GM18868 (cell line): ENCODE results near the gene TRAFD1.
"Not testable (repeated sequence)": the region's sequence is repeated elsewhere in the genome, so short reads cannot be mapped to it uniquely, and the experiment has no call there.

ENCODE experiments used
- ATAC-seq: cut with Tn5 transposase; IDR thresholded peaks from one replicate; pipeline ENCODE4 v1.9.1; 2021; ENCODE audit warnings: mild to moderate bottlenecking, moderate library complexity; ENCODE audit not compliant: unreplicated experiment

The TRAFD1 gene, protein sequence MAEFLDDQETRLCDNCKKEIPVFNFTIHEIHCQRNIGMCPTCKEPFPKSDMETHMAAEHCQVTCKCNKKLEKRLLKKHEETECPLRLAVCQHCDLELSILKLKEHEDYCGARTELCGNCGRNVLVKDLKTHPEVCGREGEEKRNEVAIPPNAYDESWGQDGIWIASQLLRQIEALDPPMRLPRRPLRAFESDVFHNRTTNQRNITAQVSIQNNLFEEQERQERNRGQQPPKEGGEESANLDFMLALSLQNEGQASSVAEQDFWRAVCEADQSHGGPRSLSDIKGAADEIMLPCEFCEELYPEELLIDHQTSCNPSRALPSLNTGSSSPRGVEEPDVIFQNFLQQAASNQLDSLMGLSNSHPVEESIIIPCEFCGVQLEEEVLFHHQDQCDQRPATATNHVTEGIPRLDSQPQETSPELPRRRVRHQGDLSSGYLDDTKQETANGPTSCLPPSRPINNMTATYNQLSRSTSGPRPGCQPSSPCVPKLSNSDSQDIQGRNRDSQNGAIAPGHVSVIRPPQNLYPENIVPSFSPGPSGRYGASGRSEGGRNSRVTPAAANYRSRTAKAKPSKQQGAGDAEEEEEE

DNA sequence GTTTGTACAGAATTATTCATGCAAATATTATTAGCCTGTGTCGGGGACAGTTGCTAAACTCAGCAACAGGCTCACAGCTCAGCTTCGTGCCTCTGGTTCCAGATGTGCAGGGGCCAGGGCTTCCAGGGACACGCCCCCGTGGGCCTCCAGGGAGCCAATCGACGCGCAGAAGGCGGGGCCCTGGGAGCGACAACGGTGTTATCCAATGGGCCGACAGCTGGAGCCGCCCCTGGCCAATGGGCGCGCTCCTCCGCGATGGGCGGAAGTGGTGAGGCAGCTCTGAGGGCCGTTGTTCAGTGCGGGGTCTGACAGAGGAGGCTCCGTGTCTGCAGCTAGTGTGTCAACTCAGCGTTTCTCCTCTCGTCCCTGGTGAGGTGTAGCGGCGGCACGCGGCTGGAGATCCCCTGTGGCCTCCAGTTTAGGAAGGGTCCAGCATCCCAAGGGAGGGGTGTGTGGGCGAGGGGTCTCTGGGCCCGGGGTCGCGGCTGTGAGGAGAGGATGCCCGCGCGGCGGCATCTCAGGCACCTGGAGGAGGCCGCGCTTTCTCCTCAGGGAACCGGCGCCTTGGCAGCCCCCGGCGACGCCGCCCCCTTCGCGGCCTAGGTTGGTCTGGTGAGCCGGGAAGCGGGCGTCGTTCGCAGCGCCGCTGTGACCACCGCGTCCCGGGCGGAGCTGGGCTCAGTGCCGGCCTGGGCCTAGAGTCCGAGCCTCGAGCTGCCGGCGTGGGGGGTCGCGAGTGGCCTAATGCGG, at the start of gene TRAFD1:
TRAFD1 (plus strand) TSS at position 311 of the 750 bp plus-strand sequence. CDS start 4,963 bp downstream, outside the sequence.
- ATAC-seq: peak; percentile 96

DNA sequence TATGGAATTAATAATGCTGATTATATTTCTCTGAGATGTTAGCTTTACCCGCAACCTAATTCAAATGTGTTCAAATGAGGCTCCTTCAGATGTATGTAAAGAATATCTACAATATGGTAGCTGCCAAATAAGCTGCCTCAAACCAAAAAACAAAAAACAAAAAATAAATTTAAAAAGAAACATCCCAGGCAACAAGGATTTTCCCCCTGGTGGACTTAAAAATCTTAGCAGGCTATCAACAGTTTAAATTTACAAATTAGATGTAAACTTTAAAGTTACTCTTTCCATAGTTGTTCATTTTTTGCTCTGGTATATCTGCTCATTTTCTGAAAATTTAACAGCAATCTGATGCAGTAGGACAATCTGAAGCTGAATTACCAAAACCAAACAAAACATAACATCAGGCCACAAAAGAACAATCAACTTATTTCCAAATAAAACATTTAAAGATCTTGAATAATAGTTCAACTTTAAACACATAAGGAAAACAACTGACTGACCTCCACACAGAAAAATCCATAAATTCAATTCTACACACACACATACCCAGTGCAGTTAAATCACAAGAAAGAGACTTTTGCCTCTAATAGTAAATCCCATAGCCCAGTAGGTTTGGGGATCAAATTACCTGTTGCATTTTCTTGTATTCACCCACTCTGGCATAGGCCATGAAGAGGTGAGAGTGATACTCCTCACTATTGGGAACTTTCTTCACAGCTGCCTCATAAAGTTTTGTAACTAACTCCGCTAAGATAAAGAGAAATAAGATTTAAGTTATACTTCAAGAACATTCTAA, 38.1 kb upstream of the TRAFD1 start:
- no peak for ATAC-seq

DNA sequence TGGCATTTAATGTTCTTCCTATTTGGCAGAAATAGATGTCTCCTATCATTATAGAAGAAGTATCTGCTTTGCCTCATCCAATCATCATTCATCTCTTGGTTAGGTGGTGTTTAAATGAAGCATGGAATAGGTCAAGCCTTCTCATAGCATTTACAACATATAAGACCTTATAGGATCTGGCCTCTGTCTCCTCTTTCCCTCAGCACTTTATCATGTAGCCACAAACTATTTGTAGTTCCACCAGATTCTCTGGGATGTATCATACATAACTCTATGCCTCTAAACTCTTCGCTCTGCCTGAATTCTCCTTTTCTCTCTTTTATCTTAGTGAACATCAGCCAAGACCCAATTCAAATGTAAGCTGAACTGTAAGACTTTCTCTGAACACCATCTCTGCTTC, 37.5 kb upstream of the TRAFD1 start:
- ATAC-seq: no peak

DNA sequence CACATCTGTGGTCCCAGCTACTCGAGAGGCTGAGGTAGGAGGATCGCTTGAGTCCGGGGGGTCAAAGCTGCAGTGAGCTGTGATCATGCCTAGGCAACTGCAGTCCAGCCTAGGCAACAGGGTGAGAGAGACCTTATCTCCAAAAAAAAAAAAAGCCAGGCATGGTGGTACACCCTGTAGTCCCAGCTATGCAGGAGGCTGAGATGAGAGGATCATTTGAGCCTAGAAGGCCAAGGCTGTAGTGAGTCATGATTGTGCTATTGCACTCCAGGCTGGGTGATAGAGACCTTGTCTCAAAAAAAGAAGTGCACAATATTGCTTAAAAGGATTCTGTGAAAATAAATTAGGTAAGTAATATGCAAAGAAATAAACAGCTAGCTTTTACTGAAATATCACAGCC, 33.8 kb upstream of the TRAFD1 start:
- no peak for ATAC-seq

DNA sequence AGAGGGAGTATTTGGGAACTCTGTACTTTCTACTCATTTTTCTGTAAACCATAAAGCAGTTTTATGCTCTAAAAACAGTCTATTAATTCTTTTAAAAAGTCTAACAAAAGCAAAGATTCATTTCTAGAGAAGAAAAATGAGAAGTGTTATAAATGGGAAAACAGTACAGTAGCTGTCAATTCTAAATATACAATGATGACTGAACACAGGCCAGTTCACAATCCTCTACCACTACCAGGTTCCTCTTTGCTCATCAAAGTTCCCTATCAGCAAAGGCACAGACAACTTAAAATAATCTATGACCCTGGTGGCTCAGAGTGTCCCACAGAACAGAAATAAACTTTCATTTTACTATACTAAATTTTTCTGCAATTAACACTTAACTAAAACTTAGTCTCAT, 29.3 kb upstream of the TRAFD1 start:
- ATAC-seq: peak; percentile 85

DNA sequence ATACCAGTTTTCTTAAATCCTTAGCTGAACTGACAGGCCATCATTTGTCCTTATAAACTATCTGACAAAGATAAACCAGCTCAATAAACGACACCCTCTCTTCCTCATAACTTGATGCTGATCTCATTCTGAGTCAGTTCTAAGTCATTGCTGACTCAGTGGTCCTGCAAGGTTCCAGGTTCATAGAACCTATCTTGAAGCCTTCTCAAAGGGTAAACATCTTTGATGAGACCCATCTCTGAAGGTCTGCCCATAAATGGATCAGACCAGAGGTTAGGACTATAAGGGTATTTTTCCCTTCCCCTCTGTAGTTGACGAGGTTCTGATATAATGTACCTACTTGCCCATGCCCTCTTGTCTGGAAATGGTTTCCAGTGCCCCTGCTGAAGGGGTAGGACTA, 28.7 kb upstream of the TRAFD1 start:
- ATAC-seq: peak; percentile 67

DNA sequence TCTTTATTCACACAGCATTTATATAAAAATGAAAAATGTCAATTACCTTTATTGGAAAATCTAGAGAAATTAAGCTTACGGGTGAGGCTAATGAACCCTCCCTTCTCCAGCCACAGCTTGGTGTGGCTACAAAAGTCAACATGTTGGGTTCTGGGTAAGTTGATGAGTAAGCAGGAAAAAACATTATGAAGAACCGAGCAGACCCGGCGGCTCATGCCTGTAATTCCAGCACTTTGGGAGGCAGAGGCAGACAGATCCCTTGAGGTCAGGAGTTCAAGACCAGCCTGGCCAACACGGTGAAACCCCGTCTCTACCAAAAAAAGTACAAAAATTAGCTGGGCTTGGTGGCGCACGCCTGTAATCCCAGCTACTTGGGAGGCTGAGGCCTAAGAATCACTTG, 27.7 kb upstream of the TRAFD1 start:
- no peak for ATAC-seq

DNA sequence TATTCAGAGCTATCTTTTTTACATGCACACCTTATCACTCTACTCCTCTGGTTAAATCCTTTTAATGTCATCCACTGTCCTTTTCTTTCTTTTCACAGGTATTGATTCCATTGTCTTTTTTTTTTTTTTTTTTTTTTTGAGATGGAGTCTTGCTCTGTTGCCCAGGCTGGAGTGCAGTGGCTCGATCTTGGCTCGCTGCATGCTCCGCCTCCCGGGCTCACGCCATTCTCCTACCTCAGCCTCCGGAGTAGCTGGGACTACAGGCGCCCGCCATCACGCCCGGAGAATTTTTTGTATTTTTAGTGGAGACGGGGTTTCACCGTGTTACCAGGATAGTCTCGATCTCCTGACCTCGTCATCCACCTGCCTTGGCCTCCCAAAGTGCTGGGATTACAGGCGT, 24.9 kb upstream of the TRAFD1 start:
- ATAC-seq: not testable (repeated sequence)

DNA sequence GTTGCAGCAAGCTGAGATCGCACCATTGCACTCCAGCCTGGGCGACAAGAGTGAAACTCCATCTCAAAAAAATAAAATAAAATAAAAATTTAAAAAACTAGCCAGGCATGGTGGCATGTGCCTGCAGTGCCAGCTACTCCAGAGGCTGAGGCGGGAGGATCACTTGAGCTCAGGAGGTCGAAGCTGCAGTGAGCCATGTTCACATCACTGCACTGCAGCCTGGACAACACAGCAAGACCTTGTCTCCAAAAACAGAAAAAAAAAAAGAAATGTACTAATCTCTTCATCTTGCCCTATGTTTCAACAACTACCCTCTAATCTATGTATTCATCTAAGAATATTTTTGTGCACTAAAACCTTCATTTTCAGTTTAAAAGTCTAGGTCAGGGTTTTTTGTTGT, 23.2 kb upstream of the TRAFD1 start:
- ATAC-seq: no peak

DNA sequence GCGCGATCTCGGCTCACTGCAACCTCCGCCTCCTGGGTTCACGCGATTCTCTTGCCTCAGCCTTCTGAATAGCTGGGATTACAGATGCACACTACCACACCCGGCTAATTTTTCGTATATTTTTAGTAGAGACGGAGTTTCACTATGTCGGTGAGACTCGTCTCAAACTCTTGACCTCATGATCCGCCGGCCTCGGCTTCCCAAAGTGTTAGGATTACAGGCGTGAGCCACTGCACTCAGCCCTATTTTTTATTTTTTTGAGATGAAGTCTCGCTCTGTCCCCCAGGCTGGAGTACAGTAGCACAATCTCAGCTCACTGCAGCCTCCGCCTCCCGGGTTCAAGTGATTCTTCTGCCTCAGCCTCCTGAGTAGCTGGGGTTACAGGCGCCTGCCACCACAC, 22.6 kb upstream of the TRAFD1 start:
- ATAC-seq: not testable (repeated sequence)

DNA sequence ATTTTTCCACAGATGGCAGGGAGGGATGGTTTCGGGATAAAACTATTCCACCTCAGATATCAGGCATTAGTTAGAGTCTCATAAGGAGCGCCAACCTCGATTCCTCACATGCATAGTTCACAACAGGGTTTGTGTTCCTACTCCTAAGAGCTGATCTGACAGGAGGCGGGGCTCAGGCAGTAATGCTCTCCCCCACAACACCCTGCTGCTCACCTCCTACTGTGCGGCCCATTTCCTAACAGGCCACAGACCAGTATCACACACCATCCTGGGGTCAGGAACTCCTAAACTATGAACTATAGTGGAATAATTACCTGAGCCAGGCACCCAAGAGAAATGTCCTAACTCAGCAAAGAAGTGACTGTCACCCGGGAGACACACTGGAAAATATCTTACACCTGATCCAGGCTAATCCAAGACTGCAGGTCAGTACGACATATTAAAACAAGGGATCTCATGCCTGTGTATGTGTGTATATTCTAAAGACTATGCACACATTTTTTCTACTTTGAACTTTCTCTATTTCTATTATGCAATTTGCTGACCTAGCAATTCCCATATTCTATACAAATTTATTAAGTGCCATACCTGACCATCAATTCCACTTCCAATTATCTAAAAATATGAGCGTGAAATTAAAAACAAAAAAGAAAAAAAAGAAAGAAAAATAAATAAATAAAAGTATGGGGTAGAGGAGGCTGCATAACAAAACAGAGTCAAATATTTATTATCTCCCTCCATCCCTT, 21.4 kb upstream of the TRAFD1 start:
- ATAC-seq: no peak

DNA sequence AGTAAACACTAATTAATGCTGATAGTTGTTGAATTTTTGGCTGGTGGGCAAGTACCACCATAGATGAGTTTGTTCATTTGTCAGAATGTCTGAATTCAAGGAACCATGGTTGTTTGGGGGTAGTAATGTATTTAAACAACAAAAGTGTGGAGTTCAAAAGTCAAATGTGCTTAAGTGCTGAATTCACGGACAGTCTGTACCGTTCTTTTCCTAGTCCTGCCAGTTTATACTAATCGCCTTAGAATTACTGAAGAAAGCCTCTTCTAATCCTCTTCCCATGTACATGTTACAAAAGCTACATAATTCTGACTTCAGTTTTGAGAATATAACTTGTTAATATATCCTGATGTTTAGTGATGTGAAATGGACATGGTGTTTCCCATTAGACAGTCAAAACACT, 19.5 kb upstream of the TRAFD1 start:
- no peak for ATAC-seq

DNA sequence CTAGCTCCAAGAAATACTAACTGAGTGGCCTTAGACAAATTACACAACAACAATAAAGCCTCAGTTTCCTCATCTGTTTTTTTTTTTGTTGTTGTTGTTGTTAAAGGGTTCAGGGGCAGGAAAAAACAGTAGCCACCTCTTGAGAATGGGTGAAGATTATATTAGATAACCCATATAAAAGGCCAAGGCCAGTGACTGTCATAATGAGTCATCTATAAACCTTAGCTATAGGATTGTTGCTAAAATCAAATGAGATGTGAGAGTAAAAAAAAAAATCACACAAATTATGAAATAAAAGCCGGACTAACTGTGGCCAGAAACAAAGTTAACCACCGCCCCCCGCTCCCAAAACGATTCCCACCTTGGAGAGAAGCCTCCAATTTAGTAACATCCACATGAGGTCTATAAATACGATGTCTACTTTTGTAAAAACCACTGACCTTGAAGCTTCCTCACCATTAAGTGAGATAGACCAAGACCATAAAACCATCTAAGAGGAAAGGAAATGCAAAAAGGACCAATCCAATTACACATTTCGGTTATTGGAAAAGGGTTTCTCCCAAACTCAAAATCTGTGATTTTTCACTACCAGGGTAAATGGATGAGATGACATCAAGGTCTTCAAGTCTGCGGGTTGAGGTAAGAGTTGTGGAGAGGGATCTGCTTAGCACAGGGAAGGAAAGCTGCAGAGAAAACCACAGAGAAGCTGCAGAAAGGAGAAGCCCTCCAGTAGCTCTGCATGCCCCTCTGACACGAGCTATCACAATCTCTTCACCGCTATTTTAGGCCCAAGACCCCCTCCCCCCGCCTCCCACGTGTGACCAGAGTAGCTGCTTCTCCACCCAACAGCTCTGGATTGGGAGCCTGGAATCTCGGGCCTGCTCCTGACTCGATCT, 17.8 kb upstream of the TRAFD1 start:
- no peak for ATAC-seq

DNA sequence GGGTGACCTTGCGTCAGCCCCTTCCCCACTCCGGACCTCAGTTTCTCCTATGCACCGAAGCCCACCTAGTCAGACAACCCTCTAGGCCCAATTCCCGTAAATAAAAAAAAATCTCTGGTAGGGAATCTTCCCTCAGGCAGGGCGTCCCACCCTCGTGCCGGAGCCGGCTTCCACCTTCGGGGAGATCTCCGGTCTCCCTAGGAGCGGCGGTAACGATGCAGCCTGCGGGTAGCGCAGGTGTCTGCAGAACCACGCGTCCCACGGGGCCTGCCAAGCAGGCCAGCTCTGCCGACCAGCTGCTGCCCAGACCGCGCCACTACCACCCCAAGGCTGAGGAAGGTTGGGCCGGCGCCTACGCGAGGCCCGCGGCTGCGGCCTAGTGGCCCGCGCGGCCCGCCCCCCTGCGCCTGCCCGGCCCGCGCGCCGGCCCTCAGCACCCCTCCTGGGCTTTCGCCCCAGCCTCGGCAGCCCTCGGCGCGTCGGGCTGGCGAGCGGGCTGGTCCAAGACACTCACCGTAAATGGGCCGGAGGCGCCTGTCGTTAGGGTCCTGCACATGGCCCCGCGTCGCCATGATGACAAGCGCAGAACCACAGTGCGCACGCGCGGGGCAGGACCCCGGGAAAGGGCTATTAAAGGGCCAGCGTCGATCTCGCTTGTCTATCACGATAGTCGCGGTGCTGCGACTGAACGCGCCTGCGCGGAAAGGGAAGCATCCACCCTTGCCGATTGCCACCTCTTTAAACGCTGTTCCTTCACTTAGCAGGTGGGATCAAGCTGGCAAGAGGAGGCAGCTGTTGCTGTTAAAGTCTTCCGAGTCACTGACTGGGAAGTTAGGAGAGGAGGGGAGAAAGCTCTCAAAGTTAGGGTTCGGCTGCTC, 16.9 kb upstream of the TRAFD1 start, which contains the start of gene NAA25:
NAA25 (minus strand) TSS at position 582 of the 878 bp plus-strand sequence; CDS start at position 572, 10 bp downstream.
- ATAC-seq: peak; percentile 68

DNA sequence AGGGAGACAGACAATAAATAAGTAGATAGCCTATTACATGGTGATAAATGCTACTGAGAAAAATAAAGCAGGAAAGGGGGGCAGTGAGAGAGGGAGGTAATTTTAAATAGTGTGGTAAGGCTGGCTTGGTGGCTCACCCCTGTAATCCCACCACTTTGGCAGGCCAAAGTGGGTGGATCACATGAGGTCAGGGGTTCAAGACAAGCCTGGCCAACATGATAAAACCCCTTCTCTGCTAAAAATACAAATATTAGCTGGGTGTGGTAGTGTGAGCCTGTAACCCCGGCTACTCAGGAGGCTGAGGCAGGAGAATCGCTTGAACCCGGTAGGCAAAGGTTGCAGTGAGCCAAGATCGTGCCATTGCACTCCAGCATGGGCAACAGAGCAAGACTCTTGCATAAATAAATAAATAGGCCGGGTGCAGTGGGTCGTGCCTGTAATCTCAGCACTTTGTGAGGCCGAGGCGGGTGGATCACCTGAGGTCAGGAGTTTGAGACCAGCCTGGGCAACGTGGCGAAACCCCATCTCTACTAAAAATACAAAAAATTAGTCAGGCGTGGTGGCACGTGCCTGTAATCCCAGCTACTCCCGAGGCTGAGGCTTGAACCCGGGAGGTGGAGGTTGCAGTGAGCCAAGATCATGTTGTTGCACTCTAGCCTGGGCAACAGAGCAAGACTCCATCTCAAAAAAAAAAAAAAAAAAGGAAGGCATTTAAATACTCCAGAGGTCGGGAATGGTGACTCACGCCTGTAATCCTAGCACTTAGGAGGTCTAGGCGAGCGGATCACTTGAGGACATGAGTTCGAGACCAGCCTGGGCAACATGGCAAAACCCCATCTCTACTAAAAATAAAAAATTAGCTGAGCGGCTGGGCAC, 14.3 kb upstream of the TRAFD1 start:
- ATAC-seq: not testable (repeated sequence)

DNA sequence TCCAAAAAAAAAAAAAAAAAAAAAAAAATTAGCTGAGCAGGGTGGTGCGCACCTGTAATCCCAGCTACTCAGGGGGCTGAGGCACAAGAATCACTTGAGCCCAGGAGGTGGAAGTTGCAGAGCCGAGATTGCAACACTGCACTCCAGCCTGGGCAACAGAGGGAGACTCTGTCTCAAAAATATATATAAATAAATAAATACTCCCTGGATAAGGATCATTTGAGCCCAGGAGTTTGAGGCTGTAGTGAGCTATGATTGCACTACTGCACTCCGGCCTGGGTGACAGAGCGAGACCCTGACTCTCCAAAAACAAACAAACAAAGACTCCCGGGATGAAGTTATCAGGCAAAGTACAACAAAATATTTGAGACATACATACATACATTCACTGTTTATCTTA, 13.4 kb upstream of the TRAFD1 start:
- ATAC-seq: no peak

DNA sequence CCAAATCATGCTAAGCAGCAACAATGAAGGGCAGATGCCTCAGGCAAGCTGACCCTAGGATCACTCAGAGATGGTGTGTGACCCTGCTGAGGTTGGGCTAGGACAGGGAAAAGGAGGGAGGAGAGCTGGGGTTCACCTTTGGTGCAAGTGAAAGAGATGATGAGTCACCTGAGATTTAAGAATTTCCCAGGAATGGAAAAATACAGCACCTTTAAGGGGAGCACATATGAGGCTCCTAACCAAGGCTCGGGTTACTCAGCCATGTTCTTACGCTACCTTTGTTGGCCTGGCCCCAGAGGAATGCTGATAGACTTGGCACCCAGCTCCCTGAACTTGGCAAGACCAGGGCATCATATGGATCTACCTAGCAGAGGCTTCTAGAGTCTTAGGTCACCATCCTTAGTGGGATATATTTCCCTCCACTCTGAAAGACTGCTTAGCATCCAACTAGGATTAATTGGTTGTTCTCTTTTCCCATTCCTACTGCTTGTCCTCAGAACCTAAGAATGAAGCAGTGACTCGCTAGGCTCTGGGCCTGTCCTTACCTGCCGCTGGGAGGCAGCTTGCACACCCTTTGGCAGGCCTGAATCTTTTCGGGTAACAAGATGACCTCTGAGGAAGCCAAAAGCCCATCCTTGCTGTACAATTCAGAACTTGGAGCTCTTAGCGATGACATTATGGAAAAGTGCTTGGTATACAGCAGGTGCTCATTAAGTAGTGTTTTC, 12.8 kb upstream of the TRAFD1 start:
- no peak for ATAC-seq
